Activated CD4-positive, alpha-beta T cell treated with anti-CD3 and anti-CD28 coated beads, Interleukin-2, amount 10 ng/mL, durations not matched to agents 7 days and 5 days (primary cell): ENCODE data around the gene PARL. TPM values are rescaled to one million over a fixed set of nuclear protein-coding genes. Genes with fewer than 3 reads are reported as not detected.

ENCODE experiments used
- CTCF ChIA-PET: fragments of 350-600 bp; sonication (Branson Sonifier 250); formaldehyde crosslinking; loops from one replicate; lab custom pipeline; 2021; ENCODE audit warnings: antibody characterized with exemption; lab: Charles Lee
- POLR2A ChIA-PET: fragments of 350-600 bp; sonication (Branson Sonifier 250); formaldehyde crosslinking; loops from one replicate; lab custom pipeline; 2021; ENCODE audit warnings: antibody characterized with exemption; lab: Charles Lee
- DNase-seq: peaks from one replicate; pipeline ENCODE4 v3.0.0-alpha.2; 2020
- H3K27ac Mint-ChIP-seq: one replicate; pipeline ENCODE4 v1.8.0; 2021; ENCODE audit warnings: mild to moderate bottlenecking, moderate library complexity, mixed read lengths
- H3K27me3 Mint-ChIP-seq: one replicate; pipeline ENCODE4 v1.8.0; 2021; ENCODE audit warnings: mixed read lengths
- H3K36me3 Mint-ChIP-seq: one replicate; pipeline ENCODE4 v1.8.0; 2021; ENCODE audit warnings: low read depth, mixed read lengths
- H3K4me1 Mint-ChIP-seq: one replicate; pipeline ENCODE4 v1.8.0; 2021; ENCODE audit warnings: mixed read lengths
- H3K4me3 Mint-ChIP-seq: one replicate; pipeline ENCODE4 v1.8.0; 2021; ENCODE audit warnings: mild to moderate bottlenecking, moderate library complexity, mixed read lengths
- H3K9me3 Mint-ChIP-seq: one replicate; pipeline ENCODE4 v1.8.0; 2021; ENCODE audit warnings: mixed read lengths
- total RNA-seq, 2 experiments: library from RNA; stranded (reverse); gene quantifications; one replicate each; pipeline ENCODE4 v1.2.3, GENCODE V29; 2021

Gene PARL
- total RNA-seq, 2 experiments from 2014 or later, result 40.7 to 41.4 TPM

GRCh38 chr3:183875411-183875810 lies 9.3 kb downstream of the PARL start:
- DNase-seq, result no peak
- H3K27me3 Mint-ChIP-seq, result no peaks in the 10 kb centered on the region
- no peaks in the 10 kb centered on the region for H3K9me3 Mint-ChIP-seq
- no peak overlapping the region for H3K27ac Mint-ChIP-seq
- peaks cover 38% of the 10 kb centered on the region for H3K4me1 Mint-ChIP-seq
- CTCF ChIA-PET, result interaction anchor here (0.6 to 3.0 kb wide), 2 partner anchors 9 to 408 kb away, joined by 4 to 15 read pairs; partner anchors contain the start of gene PARL
- POLR2A ChIA-PET, result no interaction called here
- H3K36me3 Mint-ChIP-seq, result peaks cover 30% of the 10 kb centered on the region
- no peak overlapping the region for H3K4me3 Mint-ChIP-seq

GRCh38 chr3:183873914-183874313 lies 10.8 kb downstream of the PARL start:
- H3K27me3 Mint-ChIP-seq, result no peaks in the 10 kb centered on the region
- peaks cover 25% of the 10 kb centered on the region for H3K36me3 Mint-ChIP-seq
- no peaks in the 10 kb centered on the region for H3K9me3 Mint-ChIP-seq
- H3K4me3 Mint-ChIP-seq, result no peak overlapping the region
- ChIA-PET POLR2A (no interaction called here), CTCF (interaction anchor here (0.6 to 3.0 kb wide), 2 partner anchors 11 to 171 kb away, joined by 3 to 15 read pairs; partner anchors contain the start of gene PARL)
- H3K27ac Mint-ChIP-seq, result no peak overlapping the region
- H3K4me1 Mint-ChIP-seq, result peaks cover 41% of the 10 kb centered on the region
- DNase-seq, result no peak

GRCh38 chr3:183871541-183871940 lies 13.1 kb downstream of the PARL start:
- no peak overlapping the region for H3K27ac Mint-ChIP-seq
- H3K27me3 Mint-ChIP-seq, result no peaks in the 10 kb centered on the region
- H3K36me3 Mint-ChIP-seq, result peaks cover 12% of the 10 kb centered on the region
- no peaks in the 10 kb centered on the region for H3K9me3 Mint-ChIP-seq
- ChIA-PET POLR2A (no interaction called here), CTCF (interaction anchor here (0.7 kb wide), 1 partner anchor 1690 kb away, joined by 3 read pairs; no protein-coding TSS in a partner anchor)
- DNase-seq, result no peak
- no peak overlapping the region for H3K4me3 Mint-ChIP-seq
- peaks cover 28% of the 10 kb centered on the region for H3K4me1 Mint-ChIP-seq

GRCh38 chr3:183870563-183870962 lies 14.1 kb downstream of the PARL start:
- ChIA-PET CTCF (no interaction called here), POLR2A (no interaction called here)
- H3K4me1 Mint-ChIP-seq, result peaks cover 25% of the 10 kb centered on the region
- H3K36me3 Mint-ChIP-seq, result peaks cover 8% of the 10 kb centered on the region
- H3K27ac Mint-ChIP-seq, result peak overlapping the region; percentile 48
- H3K9me3 Mint-ChIP-seq, result no peaks in the 10 kb centered on the region
- peak; percentile 13 for DNase-seq
- H3K27me3 Mint-ChIP-seq, result no peaks in the 10 kb centered on the region
- H3K4me3 Mint-ChIP-seq, result no peak overlapping the region

- POLR2A ChIA-PET, result no interaction called here
- CTCF ChIA-PET, result interaction anchor here (0.5 to 3.1 kb wide), 3 partner anchors 9 to 127 kb away, joined by 3 to 10 read pairs (median 7); partner anchors contain the start of gene PARL
- peaks cover 9% of the 10 kb centered on the region for H3K36me3 Mint-ChIP-seq
- H3K4me1 Mint-ChIP-seq, result peaks cover 19% of the 10 kb centered on the region
- no peaks in the 10 kb centered on the region for H3K27me3 Mint-ChIP-seq
- no peak for DNase-seq
- no peak overlapping the region for H3K27ac Mint-ChIP-seq
- H3K9me3 Mint-ChIP-seq, result no peaks in the 10 kb centered on the region
- no peak overlapping the region for H3K4me3 Mint-ChIP-seq
Measured at GRCh38 chr3:183868796-183869195, 15.9 kb downstream of the PARL start.

- ChIA-PET CTCF (no interaction called here), POLR2A (no interaction called here)
- DNase-seq, result no peak
- Mint-ChIP-seq H3K4me3 (no peak overlapping the region), H3K27me3 (no peaks in the 10 kb centered on the region), H3K4me1 (no peaks in the 10 kb centered on the region), H3K27ac (no peak overlapping the region), H3K36me3 (peaks cover 25% of the 10 kb centered on the region), H3K9me3 (no peaks in the 10 kb centered on the region)
Measured at GRCh38 chr3:183862610-183863009, 22.1 kb downstream of the PARL start.

GRCh38 chr3:183857863-183858262 lies 26.8 kb downstream of the PARL start:
- Mint-ChIP-seq H3K27ac (no peak overlapping the region), H3K9me3 (no peaks in the 10 kb centered on the region), H3K36me3 (peaks cover 27% of the 10 kb centered on the region), H3K4me3 (no peak overlapping the region), H3K27me3 (no peaks in the 10 kb centered on the region), H3K4me1 (no peaks in the 10 kb centered on the region)
- DNase-seq, result no peak
- ChIA-PET POLR2A (no interaction called here), CTCF (no interaction called here)

- POLR2A ChIA-PET, result no interaction called here
- Mint-ChIP-seq H3K27ac (no peak overlapping the region), H3K36me3 (peaks cover 19% of the 10 kb centered on the region), H3K4me1 (no peaks in the 10 kb centered on the region), H3K9me3 (no peaks in the 10 kb centered on the region), H3K27me3 (no peaks in the 10 kb centered on the region), H3K4me3 (no peak overlapping the region)
- no peak for DNase-seq
- CTCF ChIA-PET, result interaction anchor here (0.6 kb wide), 1 partner anchor 951 kb away, joined by 3 read pairs; no protein-coding TSS in a partner anchor
Measured at GRCh38 chr3:183854318-183855035, 30.2 kb downstream of the PARL start.

- Mint-ChIP-seq H3K4me1 (no peaks in the 10 kb centered on the region), H3K4me3 (no peak overlapping the region), H3K36me3 (peaks cover 33% of the 10 kb centered on the region), H3K27me3 (no peaks in the 10 kb centered on the region), H3K27ac (no peak overlapping the region), H3K9me3 (no peaks in the 10 kb centered on the region)
- no peak for DNase-seq
- CTCF ChIA-PET, result no interaction called here
- POLR2A ChIA-PET, result no interaction called here
Measured at GRCh38 chr3:183845608-183846288, 38.9 kb downstream of the PARL start.

- CTCF ChIA-PET, result no interaction called here
- POLR2A ChIA-PET, result no interaction called here
- no peak for DNase-seq
- no peak overlapping the region for H3K27ac Mint-ChIP-seq
- H3K27me3 Mint-ChIP-seq, result no peaks in the 10 kb centered on the region
- H3K4me1 Mint-ChIP-seq, result no peaks in the 10 kb centered on the region
- H3K36me3 Mint-ChIP-seq, result peaks cover 32% of the 10 kb centered on the region
- H3K9me3 Mint-ChIP-seq, result no peaks in the 10 kb centered on the region
- H3K4me3 Mint-ChIP-seq, result no peak overlapping the region
Measured at GRCh38 chr3:183845090-183845489, 39.6 kb downstream of the PARL start.

- H3K27me3 Mint-ChIP-seq, result no peaks in the 10 kb centered on the region
- H3K27ac Mint-ChIP-seq, result no peak overlapping the region
- H3K4me3 Mint-ChIP-seq, result no peak overlapping the region
- ChIA-PET POLR2A (no interaction called here), CTCF (interaction anchor here (0.8 to 1.2 kb wide), 2 partner anchors 41 to 54 kb away, joined by 3 read pairs; no protein-coding TSS in a partner anchor)
- DNase-seq, result no peak
- H3K9me3 Mint-ChIP-seq, result no peaks in the 10 kb centered on the region
- no peaks in the 10 kb centered on the region for H3K4me1 Mint-ChIP-seq
- H3K36me3 Mint-ChIP-seq, result peaks cover 35% of the 10 kb centered on the region
Measured at GRCh38 chr3:183844606-183845005, 40.1 kb downstream of the PARL start.

GRCh38 chr3:183839751-183840150 lies 44.9 kb downstream of the PARL start:
- no peak overlapping the region for H3K4me3 Mint-ChIP-seq
- H3K9me3 Mint-ChIP-seq, result no peaks in the 10 kb centered on the region
- CTCF ChIA-PET, result interaction anchor here (1.1 kb wide), 1 partner anchor 45 kb away, joined by 3 read pairs; the partner anchor contains the start of gene PARL
- peaks cover 19% of the 10 kb centered on the region for H3K36me3 Mint-ChIP-seq
- no peaks in the 10 kb centered on the region for H3K4me1 Mint-ChIP-seq
- no peak overlapping the region for H3K27ac Mint-ChIP-seq
- POLR2A ChIA-PET, result no interaction called here
- H3K27me3 Mint-ChIP-seq, result no peaks in the 10 kb centered on the region
- no peak for DNase-seq

GRCh38 chr3:183837894-183838293 lies 46.8 kb downstream of the PARL start:
- CTCF ChIA-PET, result interaction anchor here (0.5 kb wide), 1 partner anchor 501 kb away, joined by 4 read pairs; no protein-coding TSS in a partner anchor
- Mint-ChIP-seq H3K4me3 (no peak overlapping the region), H3K27ac (no peak overlapping the region), H3K27me3 (no peaks in the 10 kb centered on the region), H3K9me3 (no peaks in the 10 kb centered on the region), H3K4me1 (peaks cover 3% of the 10 kb centered on the region), H3K36me3 (peaks cover 18% of the 10 kb centered on the region)
- POLR2A ChIA-PET, result no interaction called here
- DNase-seq, result no peak
